Epithelial cell of proximal tubule (primary cell): ENCODE data around the gene MIEF1. TPM values are rescaled to one million over a fixed set of nuclear protein-coding genes. Genes with fewer than 3 reads are reported as not detected.

Experiments
- DNase-seq: peaks from one replicate; pipeline ENCODE4 v3.0.0-alpha.2; 2011; ENCODE audit warnings: low read depth
- H3K4me3 ChIP-seq: 2 replicates; pipeline ENCODE4 v1.5.1; 2011; ENCODE audit warnings: low read depth, mild to moderate bottlenecking, low read length
- total RNA-seq: library from RNA; depleted of rRNA; stranded (reverse); fragments of >200 nt; gene quantifications from 2 replicates; pipeline ENCODE4 v1.2.3, GENCODE V29; 2015
- TF ChIP-seq, protein P1 (sequence below): conservative IDR thresholded peaks from 2 replicates; pipeline ENCODE4 v1.5.1; 2012; ENCODE audit warnings: low read depth, mild to moderate bottlenecking, low read length

The MIEF1 gene
- total RNA-seq, 1 donor from 2014 or later: 22.9 TPM

GRCh38 chr22:39567135-39567946 lies 65.3 kb downstream of the MIEF1 start:
- no peak overlapping the region for H3K4me3 ChIP-seq
- TF ChIP-seq, protein P1, sequence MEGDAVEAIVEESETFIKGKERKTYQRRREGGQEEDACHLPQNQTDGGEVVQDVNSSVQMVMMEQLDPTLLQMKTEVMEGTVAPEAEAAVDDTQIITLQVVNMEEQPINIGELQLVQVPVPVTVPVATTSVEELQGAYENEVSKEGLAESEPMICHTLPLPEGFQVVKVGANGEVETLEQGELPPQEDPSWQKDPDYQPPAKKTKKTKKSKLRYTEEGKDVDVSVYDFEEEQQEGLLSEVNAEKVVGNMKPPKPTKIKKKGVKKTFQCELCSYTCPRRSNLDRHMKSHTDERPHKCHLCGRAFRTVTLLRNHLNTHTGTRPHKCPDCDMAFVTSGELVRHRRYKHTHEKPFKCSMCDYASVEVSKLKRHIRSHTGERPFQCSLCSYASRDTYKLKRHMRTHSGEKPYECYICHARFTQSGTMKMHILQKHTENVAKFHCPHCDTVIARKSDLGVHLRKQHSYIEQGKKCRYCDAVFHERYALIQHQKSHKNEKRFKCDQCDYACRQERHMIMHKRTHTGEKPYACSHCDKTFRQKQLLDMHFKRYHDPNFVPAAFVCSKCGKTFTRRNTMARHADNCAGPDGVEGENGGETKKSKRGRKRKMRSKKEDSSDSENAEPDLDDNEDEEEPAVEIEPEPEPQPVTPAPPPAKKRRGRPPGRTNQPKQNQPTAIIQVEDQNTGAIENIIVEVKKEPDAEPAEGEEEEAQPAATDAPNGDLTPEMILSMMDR: no peak
- no peak for DNase-seq

Other genes starting within 250 kb of the MIEF1 start
- gene RPL3, start 182.7 kb upstream of the MIEF1 start, total RNA-seq: 1,634 and 2,001 TPM in 2 replicates
- 4.7 TPM in 2 replicates for gene SYNGR1, start 152.3 kb upstream of the MIEF1 start, total RNA-seq
- 11.0 and 17.7 TPM in 2 replicates for gene TAB1, start 102.5 kb upstream of the MIEF1 start, total RNA-seq
- gene MGAT3, start 45.3 kb upstream of the MIEF1 start, total RNA-seq: 0.65 and 2.4 TPM in 2 replicates
- 294 and 415 TPM in 2 replicates for gene ATF4, start 18.3 kb downstream of the MIEF1 start, total RNA-seq
- gene RPS19BP1, start 30.5 kb downstream of the MIEF1 start, total RNA-seq: 126 and 197 TPM in 2 replicates
- gene CACNA1I, start 68.5 kb downstream of the MIEF1 start, total RNA-seq: 0.06 TPM in 1 of 2 replicates, not detected in the other